LNCAP (cell line): ENCODE data around the gene MACROD1.

ENCODE experiments used
- TF ChIP-seq, protein P1 (sequence below): fragments of 450-650 bp; IDR thresholded peaks from 2 replicates; pipeline ENCODE4 v1.5.1; 2017; ENCODE audit warnings: mild to moderate bottlenecking

Gene MACROD1

GRCh38 chr11:64028398-64029115 is 137.4 kb downstream of the MACROD1 start:
- TF ChIP-seq, protein P1, sequence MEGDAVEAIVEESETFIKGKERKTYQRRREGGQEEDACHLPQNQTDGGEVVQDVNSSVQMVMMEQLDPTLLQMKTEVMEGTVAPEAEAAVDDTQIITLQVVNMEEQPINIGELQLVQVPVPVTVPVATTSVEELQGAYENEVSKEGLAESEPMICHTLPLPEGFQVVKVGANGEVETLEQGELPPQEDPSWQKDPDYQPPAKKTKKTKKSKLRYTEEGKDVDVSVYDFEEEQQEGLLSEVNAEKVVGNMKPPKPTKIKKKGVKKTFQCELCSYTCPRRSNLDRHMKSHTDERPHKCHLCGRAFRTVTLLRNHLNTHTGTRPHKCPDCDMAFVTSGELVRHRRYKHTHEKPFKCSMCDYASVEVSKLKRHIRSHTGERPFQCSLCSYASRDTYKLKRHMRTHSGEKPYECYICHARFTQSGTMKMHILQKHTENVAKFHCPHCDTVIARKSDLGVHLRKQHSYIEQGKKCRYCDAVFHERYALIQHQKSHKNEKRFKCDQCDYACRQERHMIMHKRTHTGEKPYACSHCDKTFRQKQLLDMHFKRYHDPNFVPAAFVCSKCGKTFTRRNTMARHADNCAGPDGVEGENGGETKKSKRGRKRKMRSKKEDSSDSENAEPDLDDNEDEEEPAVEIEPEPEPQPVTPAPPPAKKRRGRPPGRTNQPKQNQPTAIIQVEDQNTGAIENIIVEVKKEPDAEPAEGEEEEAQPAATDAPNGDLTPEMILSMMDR, result no peak

GRCh38 chr11:64027651-64028397 is 138.1 kb downstream of the MACROD1 start:
- TF ChIP-seq, protein P1, result no peak

DNA sequence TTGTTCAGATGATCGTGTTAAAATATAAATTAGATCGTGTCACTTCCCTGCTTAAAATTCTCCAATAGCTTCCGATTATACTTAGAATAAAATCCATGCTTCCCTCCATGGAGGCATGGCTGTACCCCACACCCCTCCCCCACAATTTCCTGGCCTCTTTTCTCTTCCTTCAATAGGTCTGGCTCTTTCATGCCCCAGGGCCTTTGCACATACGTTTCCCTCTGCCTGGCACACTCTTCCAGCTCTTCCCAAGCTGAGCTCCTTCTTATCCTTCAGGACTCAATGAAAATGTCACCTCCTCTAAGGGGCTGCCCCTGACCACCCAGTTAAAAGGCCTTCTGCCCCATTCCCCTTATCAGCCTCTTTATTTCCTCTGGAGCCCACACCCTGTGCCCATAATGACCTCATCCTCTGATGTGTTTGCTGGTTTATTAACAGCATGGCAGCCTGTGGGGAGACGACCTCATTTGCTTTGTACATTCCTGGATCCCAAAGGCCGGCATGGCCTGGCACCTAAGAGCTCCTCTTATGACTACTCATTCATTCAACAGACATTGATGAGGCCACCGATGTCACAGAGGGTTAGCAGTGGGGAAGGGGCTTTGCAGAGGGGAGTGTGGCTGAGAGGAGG is 139.2 kb downstream of the MACROD1 start:
- TF ChIP-seq, protein P1, result no peak

- TF ChIP-seq, protein P1, result no peak
Measured at GRCh38 chr11:64025205-64025604, 140.7 kb downstream of the MACROD1 start.

- TF ChIP-seq, protein P1, result no peak
Measured at GRCh38 chr11:64023712-64024710, 141.9 kb downstream of the MACROD1 start.

GRCh38 chr11:64022125-64022784 is 143.7 kb downstream of the MACROD1 start:
- TF ChIP-seq, protein P1, result no peak
